Neural cell (in vitro differentiated cells): ENCODE data around the gene UNCX. TPM values are rescaled to one million over a fixed set of nuclear protein-coding genes. Genes with fewer than 3 reads are reported as not detected.

ENCODE experiments used
- H2AFZ ChIP-seq: fragments of 200-600, 300-800 bp; sonication (generic), shearing (Covaris generic); 2 replicates; pipeline ENCODE4 v1.6.0; 2014; ENCODE audit warnings: low read depth, mild to moderate bottlenecking, antibody characterized with exemption, low read length, moderate library complexity
- H3F3A ChIP-seq: fragments of 200-600 bp; shearing (Covaris generic); 2 replicates; pipeline ENCODE4 v1.6.1; 2016; ENCODE audit warnings: mild to moderate bottlenecking, moderate library complexity, mixed read lengths, antibody characterized with exemption, low read length; ENCODE audit not compliant: insufficient read depth, poor library complexity, severe bottlenecking
- H3K27ac ChIP-seq: fragments of 200-600, 300-800 bp; sonication (generic), shearing (Covaris generic); 2 replicates; pipeline ENCODE4 v1.5.1; 2014; ENCODE audit warnings: mild to moderate bottlenecking, low read length, moderate library complexity
- H3K27me3 ChIP-seq: fragments of 300-800, 200-600 bp; sonication (generic), shearing (Covaris generic); 2 replicates; pipeline ENCODE4 v1.6.0; 2014; ENCODE audit warnings: mild to moderate bottlenecking, low read depth, low read length, moderate library complexity; ENCODE audit not compliant: insufficient read depth
- H3K36me3 ChIP-seq: fragments of 300-800, 200-600 bp; sonication (generic), shearing (Covaris generic); 2 replicates; pipeline ENCODE4 v1.5.1; 2014; ENCODE audit warnings: mild to moderate bottlenecking, antibody characterized with exemption, low read length, moderate library complexity; ENCODE audit not compliant: insufficient read depth
- H3K4me2 ChIP-seq: fragments of 300-800, 200-600 bp; sonication (generic), shearing (Covaris generic); 2 replicates; pipeline ENCODE4 v1.6.0; 2014; ENCODE audit warnings: mild to moderate bottlenecking, low read length
- H3K4me3 ChIP-seq: fragments of 300-800, 200-600 bp; sonication (generic), shearing (Covaris generic); 2 replicates; pipeline ENCODE4 v1.5.1; 2014; ENCODE audit warnings: mild to moderate bottlenecking, low read length, moderate library complexity
- H3K79me2 ChIP-seq: fragments of 200-600 bp; shearing (Covaris generic); replicated peaks from 2 replicates; pipeline ENCODE4 v1.6.0; 2014; ENCODE audit warnings: mild to moderate bottlenecking, low read length, moderate library complexity; ENCODE audit not compliant: insufficient read depth
- H3K9ac ChIP-seq: fragments of 300-800, 200-600 bp; sonication (generic), shearing (Covaris generic); 2 replicates; pipeline ENCODE4 v1.6.1; 2016; ENCODE audit warnings: mild to moderate bottlenecking, low read length, mixed read lengths
- H3K9me2 ChIP-seq: fragments of 200-600 bp; shearing (Covaris generic); 2 replicates; pipeline ENCODE4 v1.6.1; 2016; ENCODE audit warnings: mild to moderate bottlenecking, low read length, mixed read lengths; ENCODE audit not compliant: insufficient read depth
- H3K9me3 ChIP-seq: fragments of 200-600, 300-800 bp; sonication (generic), shearing (Covaris generic); 2 replicates; pipeline ENCODE4 v1.6.1; 2016; ENCODE audit warnings: mild to moderate bottlenecking, mixed run types, low read length, moderate library complexity, mixed read lengths
- H4K20me1 ChIP-seq: fragments of 200-600 bp; shearing (Covaris generic); 2 replicates; pipeline ENCODE4 v1.6.1; 2016; ENCODE audit warnings: mild to moderate bottlenecking, mixed run types; ENCODE audit not compliant: insufficient read depth
- CTCF ChIP-seq: fragments of 450-650 bp; IDR thresholded peaks from 2 replicates; pipeline ENCODE4 v1.5.1; 2014; ENCODE audit warnings: antibody characterized with exemption, mild to moderate bottlenecking, moderate library complexity; ENCODE audit not compliant: poor library complexity, severe bottlenecking
- EP300 ChIP-seq: fragments of 450-650 bp; conservative IDR thresholded peaks from 2 replicates; pipeline ENCODE4 v1.6.1; 2014; ENCODE audit warnings: antibody characterized with exemption, mild to moderate bottlenecking, moderate library complexity; ENCODE audit not compliant: poor library complexity, severe bottlenecking
- EZH2 ChIP-seq: fragments of 200-600, 300-800 bp; shearing (Covaris generic), sonication (generic); IDR thresholded peaks from 2 replicates; pipeline ENCODE4 v1.6.1; 2014; ENCODE audit warnings: antibody characterized with exemption, low read length, borderline replicate concordance, mild to moderate bottlenecking; ENCODE audit not compliant: insufficient read depth, poor library complexity, severe bottlenecking
- MXI1 ChIP-seq: fragments of 450-650 bp; conservative IDR thresholded peaks from 2 replicates; pipeline ENCODE4 v1.6.1; 2014; ENCODE audit warnings: antibody characterized with exemption, mild to moderate bottlenecking; ENCODE audit not compliant: poor library complexity, severe bottlenecking
- POLR2AphosphoS5 ChIP-seq: IDR thresholded peaks from 2 replicates; pipeline ENCODE4 v1.6.1; 2012
- RAD21 ChIP-seq: fragments of 450-650 bp; conservative IDR thresholded peaks from 2 replicates; pipeline ENCODE4 v1.6.1; 2014; ENCODE audit warnings: antibody characterized with exemption, mild to moderate bottlenecking, moderate library complexity
- REST ChIP-seq: IDR thresholded peaks from 2 replicates; pipeline ENCODE4 v1.6.1; 2012; ENCODE audit warnings: borderline replicate concordance
- SMC3 ChIP-seq: fragments of 450-650 bp; conservative IDR thresholded peaks from 2 replicates; pipeline ENCODE4 v1.6.1; 2014; ENCODE audit warnings: antibody characterized with exemption, mild to moderate bottlenecking, moderate library complexity; ENCODE audit not compliant: poor library complexity
- TAF1 ChIP-seq: IDR thresholded peaks from 2 replicates; pipeline ENCODE4 v1.6.1; 2012; ENCODE audit warnings: low read depth
- polyA plus RNA-seq: library from polyadenylated mRNA; depleted of rRNA; stranded (reverse); fragments of >200 nt; gene quantifications from 2 replicates; pipeline ENCODE4 v1.2.3, GENCODE V29; 2014

Gene UNCX
- polyA plus RNA-seq, 1 donor from 2014 or later, result 1.6 TPM

GRCh38 chr7:1250901-1251300 lies 18.2 kb downstream of the UNCX start:
- no peak overlapping the region for H2AFZ ChIP-seq
- H3K36me3 ChIP-seq, result no peaks in the 10 kb centered on the region
- no peak overlapping the region for H3K4me2 ChIP-seq
- H3K27ac ChIP-seq, result no peak overlapping the region
- H3F3A ChIP-seq, result no peaks in the 10 kb centered on the region
- TF ChIP-seq MXI1 (no peak), RAD21 (no peak), TAF1 (no peak), EP300 (no peak), CTCF (no peak), REST (no peak), EZH2 (no peak), POLR2AphosphoS5 (no peak), SMC3 (no peak)
- H3K79me2 ChIP-seq, result no peaks in the 10 kb centered on the region
- H3K9ac ChIP-seq, result no peak overlapping the region
- H4K20me1 ChIP-seq, result no peaks in the 10 kb centered on the region
- no peaks in the 10 kb centered on the region for H3K9me3 ChIP-seq
- H3K4me3 ChIP-seq, result no peak overlapping the region
- peaks cover 40% of the 10 kb centered on the region for H3K27me3 ChIP-seq
- no peaks in the 10 kb centered on the region for H3K9me2 ChIP-seq

- H3K27ac ChIP-seq, result no peak overlapping the region
- H3K4me2 ChIP-seq, result no peak overlapping the region
- H3F3A ChIP-seq, result no peaks in the 10 kb centered on the region
- no peaks in the 10 kb centered on the region for H3K36me3 ChIP-seq
- H2AFZ ChIP-seq, result no peak overlapping the region
- TF ChIP-seq POLR2AphosphoS5 (no peak), EZH2 (no peak), RAD21 (no peak), TAF1 (no peak), EP300 (no peak), CTCF (no peak), SMC3 (no peak), MXI1 (no peak)
- no peak overlapping the region for H3K4me3 ChIP-seq
- H3K79me2 ChIP-seq, result no peaks in the 10 kb centered on the region
- H3K9me2 ChIP-seq, result no peaks in the 10 kb centered on the region
- H4K20me1 ChIP-seq, result no peaks in the 10 kb centered on the region
- H3K9ac ChIP-seq, result no peak overlapping the region
- H3K9me3 ChIP-seq, result no peaks in the 10 kb centered on the region
- H3K27me3 ChIP-seq, result peaks cover 29% of the 10 kb centered on the region
Measured at GRCh38 chr7:1251796-1252539, 19.3 kb downstream of the UNCX start.
